Mucosa of descending colon (tissue), 3 donors: ENCODE data around the gene NUDT21. TPM values are rescaled to one million over a fixed set of nuclear protein-coding genes. Genes with fewer than 3 reads are reported as not detected.

Experiments
- ATAC-seq: fragments of 200-7000 bp; cut with Tn5 transposase; one replicate; pipeline ENCODE4 v1.9.1; 2020; ENCODE audit warnings: mild to moderate bottlenecking, moderate library complexity
- DNase-seq, 3 donors: peaks; one replicate each; pipeline ENCODE4 v3.0.0-alpha.2; 2020
- H3K36me3 ChIP-seq: fragments of 200-600 bp; one replicate; pipeline ENCODE4 v1.8.0; 2021; ENCODE audit warnings: low read depth, mild to moderate bottlenecking
- H3K4me1 ChIP-seq: fragments of 200-600 bp; one replicate; pipeline ENCODE4 v1.8.0; 2021; ENCODE audit warnings: low read depth, mild to moderate bottlenecking
- H3K4me3 ChIP-seq: fragments of 200-600 bp; one replicate; pipeline ENCODE4 v1.8.0; 2021; ENCODE audit warnings: mild to moderate bottlenecking
- H3K9me3 ChIP-seq: fragments of 200-600 bp; one replicate; pipeline ENCODE4 v1.8.0; 2021; ENCODE audit warnings: mild to moderate bottlenecking
- CTCF ChIP-seq: fragments of 200-600 bp; IDR thresholded peaks from one replicate; pipeline ENCODE4 v1.8.0; 2022; ENCODE audit warnings: antibody characterized with exemption, mild to moderate bottlenecking
- intact Hi-C, 2 donors: fragments of 100-400 bp; cut with DNase I in 1 of 2; cut with micrococcal nuclease in 1 of 2; formaldehyde crosslinking; loops; one replicate each; pipeline versions ENCODE4 v1.11.0 to v1.11.1; 2022; cut with DNase I, micrococcal nuclease
- total RNA-seq, 3 donors: library from RNA; stranded (reverse); fragmentation: NEBNext Ultra II Directional in 2 of 3; extraction: Animal tissue kit (Norgen Biotek cat#: 25700) in 2 of 3; gene quantifications; one replicate each; pipeline versions ENCODE4 v1.2.1 to v1.2.4, GENCODE V29; 2021 to 2023
- donor health status: DM: no; HTN: no; CAD: no; lungs with moderate emphysema.
- donor health status: DM: no; HTN: no; CAD: no.
- donor health status: DM: no; HTN: yes; CAD: no.

Gene NUDT21
- total RNA-seq, 3 donors from 2014 or later, result 64.4 to 94.2 (median 74.9) TPM

DNA sequence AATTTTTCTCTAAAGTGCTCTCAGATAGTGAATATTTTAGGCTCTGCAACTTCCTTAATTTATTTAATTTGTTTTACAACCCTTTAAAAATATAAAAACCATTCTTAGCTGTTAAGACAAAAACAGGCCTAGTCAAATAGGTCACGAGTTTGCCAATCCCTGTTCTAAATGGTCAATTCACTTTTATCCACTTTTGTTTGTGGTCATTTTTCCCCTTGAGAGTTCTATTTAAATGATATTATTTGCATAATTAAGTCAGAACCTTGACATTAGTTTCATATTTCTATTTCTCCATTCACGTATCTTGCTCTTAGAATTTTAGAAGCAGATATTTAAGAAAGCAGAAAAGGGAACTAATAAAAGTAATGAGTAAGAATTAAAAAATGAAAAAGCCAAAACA lies 29.8 kb downstream of the NUDT21 start:
- H3K4me1 ChIP-seq, result peaks cover 20% of the 10 kb centered on the region
- no peaks in the 10 kb centered on the region for H3K36me3 ChIP-seq
- ATAC-seq (no peak), DNase-seq (no peak)
- H3K9me3 ChIP-seq, result no peaks in the 10 kb centered on the region
- intact Hi-C loops, result no loop called here
- TF ChIP-seq CTCF, result no peak
- H3K4me3 ChIP-seq, result no peak overlapping the region

DNA sequence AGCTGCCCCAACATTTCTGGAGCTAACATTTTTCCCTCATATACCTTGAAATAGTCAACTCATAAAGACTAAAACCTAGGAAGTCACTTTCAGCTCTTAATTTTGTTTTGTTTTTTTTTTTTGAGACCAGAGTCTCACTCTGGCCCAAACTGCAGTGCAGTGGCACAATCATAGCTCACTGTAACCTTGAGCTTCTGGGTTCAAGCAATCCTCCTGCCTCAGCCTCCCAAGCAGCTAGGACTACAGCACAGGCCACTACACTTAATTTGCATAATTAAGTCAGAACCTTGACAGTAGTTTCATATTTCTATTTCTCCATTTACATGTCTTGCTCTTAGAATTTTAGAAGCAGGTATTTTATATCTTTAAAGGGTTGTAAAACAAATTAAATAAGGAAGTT lies 30.5 kb downstream of the NUDT21 start:
- Histone ChIP-seq H3K9me3 (no peaks in the 10 kb centered on the region), H3K4me1 (peaks cover 20% of the 10 kb centered on the region), H3K4me3 (no peak overlapping the region), H3K36me3 (no peaks in the 10 kb centered on the region)
- DNase-seq, result no peak
- no peak for ATAC-seq
- intact Hi-C loops, result no loop called here
- no peak for TF ChIP-seq CTCF

DNA sequence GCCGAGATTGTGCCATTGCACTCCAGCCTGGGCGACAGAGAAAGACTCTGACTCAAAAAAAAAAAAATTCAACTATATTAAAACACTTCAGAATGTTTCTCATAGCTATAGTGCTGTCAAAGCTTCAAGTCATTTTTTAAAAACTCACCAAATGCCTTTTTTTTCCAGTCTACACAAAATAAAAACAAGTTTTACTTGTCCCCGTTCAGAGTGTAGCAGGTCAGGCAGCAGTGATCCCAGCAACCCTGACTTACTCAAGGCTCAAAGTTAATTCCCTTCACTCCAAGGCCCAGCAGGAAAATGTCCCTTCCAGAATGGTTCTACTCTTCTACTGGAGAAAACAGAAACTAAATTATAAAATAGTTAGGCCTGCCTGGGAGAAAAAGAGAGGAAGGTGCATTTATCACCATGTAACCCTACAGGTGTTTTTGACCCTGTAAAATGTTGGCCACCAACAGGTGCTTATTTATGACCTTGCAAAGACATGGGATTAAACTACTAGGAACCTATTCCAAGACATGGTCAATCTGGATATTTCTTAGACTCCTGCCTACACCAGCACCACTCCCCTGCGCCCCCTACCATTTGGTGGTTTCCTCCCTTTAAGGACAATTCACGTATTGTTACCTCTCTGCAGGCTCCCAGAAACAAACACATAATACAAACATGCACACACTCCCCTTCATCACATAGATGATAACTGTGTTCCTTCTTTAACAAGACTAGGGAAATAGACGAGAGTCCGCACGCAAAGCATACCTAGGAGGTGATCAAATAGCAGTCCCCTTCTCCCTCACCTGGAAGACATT lies 31.2 kb downstream of the NUDT21 start:
- Histone ChIP-seq H3K4me3 (no peak overlapping the region), H3K36me3 (no peaks in the 10 kb centered on the region), H3K4me1 (peaks cover 20% of the 10 kb centered on the region), H3K9me3 (no peaks in the 10 kb centered on the region)
- DNase-seq (peak in 1 of 3 donors; percentile 40), ATAC-seq (no peak)
- intact Hi-C loops, result no loop called here
- TF ChIP-seq CTCF, result no peak

DNA sequence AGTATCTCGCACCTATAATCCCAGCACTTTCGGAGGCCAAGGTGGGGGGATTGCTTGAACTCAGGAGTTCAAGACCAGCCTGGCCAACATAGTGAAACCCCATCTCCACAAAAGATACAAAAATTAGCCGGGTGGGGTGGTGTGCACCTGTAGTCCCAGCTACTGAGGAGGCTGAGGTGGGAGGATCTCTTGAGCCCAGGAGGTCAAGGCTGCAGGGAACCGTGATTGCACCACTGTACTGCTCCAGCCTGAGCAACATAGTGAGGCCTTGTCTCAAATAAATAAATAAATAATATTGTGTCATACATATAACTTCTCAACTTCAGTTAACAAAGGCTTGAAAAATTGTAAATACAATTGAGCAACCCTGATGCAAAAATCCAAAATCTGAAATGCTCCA lies 34.0 kb downstream of the NUDT21 start:
- intact Hi-C loops, result no loop called here
- Histone ChIP-seq H3K36me3 (no peaks in the 10 kb centered on the region), H3K9me3 (no peaks in the 10 kb centered on the region), H3K4me1 (peaks cover 3% of the 10 kb centered on the region), H3K4me3 (no peak overlapping the region)
- no peak for ATAC-seq
- DNase-seq, result no peak
- no peak for TF ChIP-seq CTCF

- TF ChIP-seq CTCF, result no peak
- no peaks in the 10 kb centered on the region for H3K36me3 ChIP-seq
Observed at GRCh38 chr16:56415875-56416274, 35.3 kb downstream of the NUDT21 start.

More at GRCh38 chr16:56415875-56416274, 35.3 kb downstream of the NUDT21 start:
- intact Hi-C loops, result no loop called here
- no peak for ATAC-seq
- Histone ChIP-seq H3K4me1 (no peaks in the 10 kb centered on the region), H3K4me3 (no peak overlapping the region), H3K9me3 (no peaks in the 10 kb centered on the region)
- no peak for DNase-seq
